Testis (tissue), 2 donors: Measurements from ENCODE around the gene SYNGR3.

ENCODE experiments used
- POLR2A ChIP-seq: fragments of 450-650 bp; IDR thresholded peaks from one replicate; pipeline ENCODE4 v1.6.1; 2017; ENCODE audit warnings: antibody characterized with exemption, mild to moderate bottlenecking, moderate library complexity
- TF ChIP-seq, protein P1 (sequence below), 3 experiments: fragments of 450-650 bp in 2 of 3; fragments of 200-600 bp in 1 of 3; sonication (generic) in 1 of 3; IDR thresholded peaks; one replicate each; pipeline ENCODE4 v1.5.1; 2016 to 2019; ENCODE audit warnings: antibody characterized with exemption in 3 of 3, mild to moderate bottlenecking in 2 of 3, moderate library complexity in 1 of 3

DNA sequence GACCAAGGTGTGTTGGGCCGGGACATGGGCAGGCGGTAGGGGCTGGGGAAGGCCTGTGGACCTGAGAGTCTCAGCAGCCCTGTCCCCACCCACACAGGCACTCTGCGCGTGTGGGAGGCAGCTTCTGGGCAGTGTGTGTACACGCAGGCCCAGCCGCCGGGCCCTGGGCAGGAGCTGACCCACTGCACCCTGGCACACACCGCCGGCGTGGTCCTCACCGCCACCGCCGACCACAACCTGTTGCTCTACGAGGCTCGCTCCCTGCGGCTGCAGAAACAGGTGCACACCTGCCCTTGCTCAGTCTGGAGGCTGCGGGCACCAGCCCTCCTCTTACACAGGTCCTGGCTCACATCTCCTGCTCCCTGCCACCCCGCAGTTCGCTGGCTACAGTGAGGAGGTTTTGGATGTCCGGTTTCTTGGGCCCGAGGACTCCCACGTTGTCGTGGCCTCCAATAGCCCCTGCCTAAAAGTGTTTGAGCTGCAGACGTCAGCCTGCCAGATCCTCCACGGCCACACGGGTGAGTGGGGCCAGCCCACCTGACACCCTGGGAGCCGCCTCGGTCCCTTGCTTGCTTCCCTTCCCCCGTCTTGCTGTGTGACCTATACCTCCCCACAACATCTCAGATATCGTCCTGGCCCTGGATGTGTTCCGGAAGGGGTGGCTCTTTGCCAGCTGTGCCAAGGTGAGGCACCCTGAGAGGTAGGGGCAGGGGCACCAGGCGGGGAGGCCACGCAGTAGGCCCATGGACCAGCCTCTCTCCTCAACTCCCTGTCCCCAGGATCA lies 14.1 kb upstream of the SYNGR3 start:
- TF ChIP-seq, protein P1, sequence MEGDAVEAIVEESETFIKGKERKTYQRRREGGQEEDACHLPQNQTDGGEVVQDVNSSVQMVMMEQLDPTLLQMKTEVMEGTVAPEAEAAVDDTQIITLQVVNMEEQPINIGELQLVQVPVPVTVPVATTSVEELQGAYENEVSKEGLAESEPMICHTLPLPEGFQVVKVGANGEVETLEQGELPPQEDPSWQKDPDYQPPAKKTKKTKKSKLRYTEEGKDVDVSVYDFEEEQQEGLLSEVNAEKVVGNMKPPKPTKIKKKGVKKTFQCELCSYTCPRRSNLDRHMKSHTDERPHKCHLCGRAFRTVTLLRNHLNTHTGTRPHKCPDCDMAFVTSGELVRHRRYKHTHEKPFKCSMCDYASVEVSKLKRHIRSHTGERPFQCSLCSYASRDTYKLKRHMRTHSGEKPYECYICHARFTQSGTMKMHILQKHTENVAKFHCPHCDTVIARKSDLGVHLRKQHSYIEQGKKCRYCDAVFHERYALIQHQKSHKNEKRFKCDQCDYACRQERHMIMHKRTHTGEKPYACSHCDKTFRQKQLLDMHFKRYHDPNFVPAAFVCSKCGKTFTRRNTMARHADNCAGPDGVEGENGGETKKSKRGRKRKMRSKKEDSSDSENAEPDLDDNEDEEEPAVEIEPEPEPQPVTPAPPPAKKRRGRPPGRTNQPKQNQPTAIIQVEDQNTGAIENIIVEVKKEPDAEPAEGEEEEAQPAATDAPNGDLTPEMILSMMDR (IDR thresholded peaks at IDR 0.05), result no peak
- TF ChIP-seq POLR2A, result no peak
